IMR-90 (cell line): ENCODE data around the gene DNAAF2.
"Not testable (repeated sequence)": the region's sequence is repeated elsewhere in the genome, so short reads cannot be mapped to it uniquely, and the experiment has no call there.

Experiments
- CEBPB ChIP-seq: IDR thresholded peaks from 2 replicates; pipeline ENCODE4 v1.6.1; 2012; ENCODE audit warnings: low read depth, low read length, improper control_type of control experiment
- CHD1 ChIP-seq: IDR thresholded peaks from 2 replicates; pipeline ENCODE4 v1.6.1; 2012; ENCODE audit warnings: low read depth, low read length, improper control_type of control experiment
- ELK1 ChIP-seq: fragments of 150-350 bp; IDR thresholded peaks from 2 replicates; pipeline ENCODE4 v1.6.1; 2016; ENCODE audit warnings: low read depth, mild to moderate bottlenecking, low read length, moderate library complexity, borderline replicate concordance
- MAFK ChIP-seq: IDR thresholded peaks from 2 replicates; pipeline ENCODE4 v1.6.1; 2012; ENCODE audit warnings: low read depth, low read length, improper control_type of control experiment
- MAZ ChIP-seq: IDR thresholded peaks from 2 replicates; pipeline ENCODE4 v1.6.1; 2012; ENCODE audit warnings: low read depth, mild to moderate bottlenecking, low read length, improper control_type of control experiment, moderate library complexity, borderline replicate concordance
- MXI1 ChIP-seq: IDR thresholded peaks from 2 replicates; pipeline ENCODE4 v1.6.1; 2012; ENCODE audit warnings: low read depth, mild to moderate bottlenecking, low read length, moderate library complexity, borderline replicate concordance
- POLR2A ChIP-seq: IDR thresholded peaks from 2 replicates; pipeline ENCODE4 v1.6.1; 2012; ENCODE audit warnings: mild to moderate bottlenecking, low read depth, low read length
- RAD21 ChIP-seq: IDR thresholded peaks from 2 replicates; pipeline ENCODE4 v1.6.1; 2012; ENCODE audit warnings: low read length, improper control_type of control experiment
- RCOR1 ChIP-seq: IDR thresholded peaks from 2 replicates; pipeline ENCODE4 v1.6.1; 2012; ENCODE audit warnings: mild to moderate bottlenecking, low read length, improper control_type of control experiment; ENCODE audit not compliant: insufficient replicate concordance
- RFX5 ChIP-seq: IDR thresholded peaks from 2 replicates; pipeline ENCODE4 v1.8.0; 2012; ENCODE audit warnings: low read depth, mild to moderate bottlenecking, low read length, moderate library complexity
- SMC3 ChIP-seq: fragments of 150-350 bp; IDR thresholded peaks from 2 replicates; pipeline ENCODE4 v1.6.1; 2016; ENCODE audit warnings: low read depth, mild to moderate bottlenecking, antibody characterized with exemption, low read length, moderate library complexity
- TF ChIP-seq, protein P1 (sequence below): conservative IDR thresholded peaks from 2 replicates; pipeline ENCODE4 v1.5.1; 2012; ENCODE audit warnings: mild to moderate bottlenecking, low read depth, low read length, improper control_type of control experiment
- TF ChIP-seq, protein P2 (sequence below): fragments of 150-350 bp; IDR thresholded peaks from 2 replicates; pipeline ENCODE4 v1.6.1; 2017; ENCODE audit warnings: mild to moderate bottlenecking, antibody characterized with exemption, low read length, low read depth

DNA sequence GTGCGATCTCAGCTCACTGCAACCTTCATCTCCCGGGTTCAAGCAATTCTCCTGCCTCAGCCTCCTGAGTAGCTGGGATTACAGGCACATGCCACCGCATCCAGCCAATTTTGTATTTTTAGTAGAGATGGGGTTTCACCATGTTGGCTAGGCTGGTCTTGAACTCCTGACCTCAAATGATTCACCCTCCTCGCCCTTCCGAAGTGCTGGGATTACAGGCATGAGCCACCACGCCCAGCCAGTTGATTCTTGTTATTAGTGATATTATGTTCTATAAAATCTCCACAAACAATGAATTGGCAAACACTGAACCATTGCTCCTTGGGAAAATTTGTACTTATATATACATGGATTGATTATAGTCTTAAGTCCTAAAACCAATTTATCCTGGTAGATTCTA, 22.5 kb upstream of the DNAAF2 start:
- TF ChIP-seq, protein P1, sequence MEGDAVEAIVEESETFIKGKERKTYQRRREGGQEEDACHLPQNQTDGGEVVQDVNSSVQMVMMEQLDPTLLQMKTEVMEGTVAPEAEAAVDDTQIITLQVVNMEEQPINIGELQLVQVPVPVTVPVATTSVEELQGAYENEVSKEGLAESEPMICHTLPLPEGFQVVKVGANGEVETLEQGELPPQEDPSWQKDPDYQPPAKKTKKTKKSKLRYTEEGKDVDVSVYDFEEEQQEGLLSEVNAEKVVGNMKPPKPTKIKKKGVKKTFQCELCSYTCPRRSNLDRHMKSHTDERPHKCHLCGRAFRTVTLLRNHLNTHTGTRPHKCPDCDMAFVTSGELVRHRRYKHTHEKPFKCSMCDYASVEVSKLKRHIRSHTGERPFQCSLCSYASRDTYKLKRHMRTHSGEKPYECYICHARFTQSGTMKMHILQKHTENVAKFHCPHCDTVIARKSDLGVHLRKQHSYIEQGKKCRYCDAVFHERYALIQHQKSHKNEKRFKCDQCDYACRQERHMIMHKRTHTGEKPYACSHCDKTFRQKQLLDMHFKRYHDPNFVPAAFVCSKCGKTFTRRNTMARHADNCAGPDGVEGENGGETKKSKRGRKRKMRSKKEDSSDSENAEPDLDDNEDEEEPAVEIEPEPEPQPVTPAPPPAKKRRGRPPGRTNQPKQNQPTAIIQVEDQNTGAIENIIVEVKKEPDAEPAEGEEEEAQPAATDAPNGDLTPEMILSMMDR, result not testable (repeated sequence)
- TF ChIP-seq CEBPB, POLR2A, CHD1, RFX5, ELK1, RAD21, MAFK, RCOR1, SMC3, MXI1, MAZ: not testable (repeated sequence)
- TF ChIP-seq, protein P2, sequence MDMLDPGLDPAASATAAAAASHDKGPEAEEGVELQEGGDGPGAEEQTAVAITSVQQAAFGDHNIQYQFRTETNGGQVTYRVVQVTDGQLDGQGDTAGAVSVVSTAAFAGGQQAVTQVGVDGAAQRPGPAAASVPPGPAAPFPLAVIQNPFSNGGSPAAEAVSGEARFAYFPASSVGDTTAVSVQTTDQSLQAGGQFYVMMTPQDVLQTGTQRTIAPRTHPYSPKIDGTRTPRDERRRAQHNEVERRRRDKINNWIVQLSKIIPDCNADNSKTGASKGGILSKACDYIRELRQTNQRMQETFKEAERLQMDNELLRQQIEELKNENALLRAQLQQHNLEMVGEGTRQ, result not testable (repeated sequence)
